Heart left ventricle (tissue), 13 donors: Measurements from ENCODE around the gene HOMER1.

ENCODE experiments used
- POLR2A ChIP-seq, 2 donors: fragments of 450-650 bp; IDR thresholded peaks; one replicate each; pipeline ENCODE4 v1.6.1; 2017; ENCODE audit warnings: antibody characterized with exemption in 2 of 2, mild to moderate bottlenecking in 2 of 2, moderate library complexity in 2 of 2
- TF ChIP-seq, protein P1 (sequence below), 12 donors: fragments of 200-600 bp; sonication (generic) in 4 of 12; IDR thresholded peaks; one replicate each; pipeline versions ENCODE4 v1.5.0 to v1.8.0; 2018 to 2022; ENCODE audit warnings: antibody characterized with exemption in 12 of 12, mild to moderate bottlenecking in 5 of 12
- donor health status: ischemic (EF 13 %, LVEDD 7.1; RV severe dilation, severe dysfunction).
- donor health status: DM: no; HTN: yes; CAD: no.
- donor health status: DM: no; HTN: no; CAD: no.
- donor health status: ischemic (EF 25% LVEDD 6.9; RV normal size, moderate dysfunction).
- donor health status: ischemic (EF 25% LVEDD 5.7; RV mildly dilated, moderate dysfunction).
- donor health status: ischemic (EF 35%, LVEDD 5.7; RV mildly dilated, moderate dysfunction).
- donor health status: nonischemic (EF 11% LVEDD 7.7; RV severe dilation, severe dysfunction).
- donor health status: DM: yes; HTN: yes; CAD: no.
- donor health status: PGD.
- donor health status: ischemic (EF 29% LVEDD 5.4; RV normal size, mild dysfunction).
- donor health status: nonischemic (EF 23%, LVEDD 6.1; RV moderate dilation, normal function).

DNA sequence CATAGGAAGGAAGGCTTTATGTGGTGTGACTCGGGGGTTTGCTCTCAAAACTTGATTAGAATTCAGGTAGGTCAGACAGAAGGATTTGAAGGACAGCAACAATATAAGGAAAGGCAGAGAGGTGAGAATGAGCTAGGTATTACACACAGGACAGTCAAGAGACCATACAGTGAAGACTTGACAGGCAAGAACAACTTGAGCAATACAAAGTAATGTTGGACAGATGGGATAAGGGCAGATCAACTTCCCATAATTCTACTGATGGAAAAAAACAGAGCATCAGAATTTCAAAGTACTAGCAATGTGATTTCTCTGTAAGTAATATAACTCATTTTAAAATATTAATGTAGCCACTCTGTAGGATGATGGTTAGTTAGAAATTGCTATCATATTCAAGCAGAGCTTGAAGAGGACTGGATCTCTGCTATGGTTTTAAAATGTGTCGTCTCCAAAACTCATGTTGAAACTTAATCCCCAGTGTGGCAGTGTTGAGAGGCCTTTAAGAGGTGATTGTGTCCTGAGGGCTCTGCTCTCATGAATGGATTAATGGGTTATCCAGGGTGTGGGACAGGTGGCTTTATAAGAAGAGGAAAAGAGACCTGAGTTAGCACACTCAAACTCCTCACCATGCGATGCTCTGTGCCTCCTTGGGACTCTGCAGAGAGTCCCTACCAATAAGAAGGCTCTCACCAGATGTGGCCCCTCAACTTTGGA lies 22.4 kb upstream of the HOMER1 start:
- TF ChIP-seq, protein P1, sequence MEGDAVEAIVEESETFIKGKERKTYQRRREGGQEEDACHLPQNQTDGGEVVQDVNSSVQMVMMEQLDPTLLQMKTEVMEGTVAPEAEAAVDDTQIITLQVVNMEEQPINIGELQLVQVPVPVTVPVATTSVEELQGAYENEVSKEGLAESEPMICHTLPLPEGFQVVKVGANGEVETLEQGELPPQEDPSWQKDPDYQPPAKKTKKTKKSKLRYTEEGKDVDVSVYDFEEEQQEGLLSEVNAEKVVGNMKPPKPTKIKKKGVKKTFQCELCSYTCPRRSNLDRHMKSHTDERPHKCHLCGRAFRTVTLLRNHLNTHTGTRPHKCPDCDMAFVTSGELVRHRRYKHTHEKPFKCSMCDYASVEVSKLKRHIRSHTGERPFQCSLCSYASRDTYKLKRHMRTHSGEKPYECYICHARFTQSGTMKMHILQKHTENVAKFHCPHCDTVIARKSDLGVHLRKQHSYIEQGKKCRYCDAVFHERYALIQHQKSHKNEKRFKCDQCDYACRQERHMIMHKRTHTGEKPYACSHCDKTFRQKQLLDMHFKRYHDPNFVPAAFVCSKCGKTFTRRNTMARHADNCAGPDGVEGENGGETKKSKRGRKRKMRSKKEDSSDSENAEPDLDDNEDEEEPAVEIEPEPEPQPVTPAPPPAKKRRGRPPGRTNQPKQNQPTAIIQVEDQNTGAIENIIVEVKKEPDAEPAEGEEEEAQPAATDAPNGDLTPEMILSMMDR (IDR thresholded peaks at IDR 0.05) = peak in 1 of 12 donors; percentile 2
- TF ChIP-seq POLR2A (IDR thresholded peaks at IDR 0.05) = no peak
